Measurements from ENCODE around the gene RUFY3.
A peak's percentile ranks its signal among the peaks of the same experiment; 100 is the strongest.

The RUFY3 gene

GRCh38 chr4:70687821-70688794 lies 33.7 kb upstream of the RUFY3 start, which contains the start of gene UTP3 (continued):
- peak; percentile 40; the same call in 1 of the 2 replicates for TF ChIP-seq WT1 (tag by site-specific recombination; IDR thresholded peaks at IDR 0.05)
- TF ChIP-seq ZNF155 (tag by site-specific recombination; IDR thresholded peaks at IDR 0.05) = no peak
- no peak for TF ChIP-seq ZNF175 (tag by site-specific recombination; IDR thresholded peaks at IDR 0.05)
- TF ChIP-seq BCL11A (tag by site-specific recombination; IDR thresholded peaks at IDR 0.05; ENCODE audit: low read depth) = no peak
- TF ChIP-seq ZNF830 (tag by site-specific recombination; IDR thresholded peaks at IDR 0.05; ENCODE audit: low read depth) = no peak
- TF ChIP-seq ZBTB10 (tag by site-specific recombination; IDR thresholded peaks at IDR 0.05) = peak; percentile 76
- TF ChIP-seq ZNF529 (tag by site-specific recombination; IDR thresholded peaks at IDR 0.05; ENCODE audit: insufficient replicate concordance) = no peak
- peak; percentile 56; the same call in 1 of the 2 replicates for TF ChIP-seq KLF7 (tag by site-specific recombination; IDR thresholded peaks at IDR 0.05; ENCODE audit: borderline replicate concordance)
- no peak; the same call in 1 of the 2 replicates for TF ChIP-seq PRDM4 (tag by site-specific recombination; IDR thresholded peaks at IDR 0.05)
- TF ChIP-seq PRDM1 (tag by site-specific recombination; IDR thresholded peaks at IDR 0.05) = peak; percentile 61; the same call in 1 of the 2 replicates
- no peak for TF ChIP-seq ZNF776 (tag by site-specific recombination; IDR thresholded peaks at IDR 0.05; ENCODE audit: borderline replicate concordance)
- TF ChIP-seq ZNF768 (tag by site-specific recombination; IDR thresholded peaks at IDR 0.05) = peak; percentile 32; the same call in 1 of the 2 replicates
- TF ChIP-seq PBX3 (CRISPR knock-in tag; IDR thresholded peaks at IDR 0.05) = no peak
- TF ChIP-seq ZNF121 (tag by site-specific recombination; IDR thresholded peaks at IDR 0.05) = 0 out of 2 replicates have a peak, but pooled peaks have one; percentile 43
- TF ChIP-seq ZNF148 (tag by site-specific recombination; IDR thresholded peaks at IDR 0.05; ENCODE audit: borderline replicate concordance) = no peak
- peak; percentile 48; the same call in 1 of the 2 replicates for TF ChIP-seq ZNF146 (tag by site-specific recombination; IDR thresholded peaks at IDR 0.05)
- TF ChIP-seq REPIN1 (tag by site-specific recombination; IDR thresholded peaks at IDR 0.05; ENCODE audit: low read depth) = peak; percentile 93
- no peak for TF ChIP-seq ZNF350 (tag by site-specific recombination; IDR thresholded peaks at IDR 0.05)
- peak; percentile 86; the same call in 1 of the 2 replicates for TF ChIP-seq ZNF558 (tag by site-specific recombination; IDR thresholded peaks at IDR 0.05)
- no peak for TF ChIP-seq ZNF18 (tag by site-specific recombination; IDR thresholded peaks at IDR 0.05)
- peak; percentile 99 for TF ChIP-seq ZNF660 (tag by site-specific recombination; IDR thresholded peaks at IDR 0.05)
- 0 out of 2 replicates have a peak, but pooled peaks have one; percentile 32 for TF ChIP-seq ZNF600 (tag by site-specific recombination; IDR thresholded peaks at IDR 0.05)
- TF ChIP-seq ZNF324 (tag by site-specific recombination; IDR thresholded peaks at IDR 0.05) = peak; percentile 91
- TF ChIP-seq ZNF626 (tag by site-specific recombination; IDR thresholded peaks at IDR 0.05) = no peak
- peak; percentile 89 for TF ChIP-seq INSM2 (tag by site-specific recombination; IDR thresholded peaks at IDR 0.05)
- TF ChIP-seq ZBTB17 (tag by site-specific recombination; IDR thresholded peaks at IDR 0.05) = peak; percentile 83
